ENCODE results near the gene CENPX.

The CENPX gene

GRCh38 chr17:82022310-82022980 lies at the start of gene CENPX:
Gene CENPX, minus strand, starts transcription at chr17:82022878. Its CDS starts 17 bp downstream, at chr17:82022861.
- TF ChIP-seq, protein P1, sequence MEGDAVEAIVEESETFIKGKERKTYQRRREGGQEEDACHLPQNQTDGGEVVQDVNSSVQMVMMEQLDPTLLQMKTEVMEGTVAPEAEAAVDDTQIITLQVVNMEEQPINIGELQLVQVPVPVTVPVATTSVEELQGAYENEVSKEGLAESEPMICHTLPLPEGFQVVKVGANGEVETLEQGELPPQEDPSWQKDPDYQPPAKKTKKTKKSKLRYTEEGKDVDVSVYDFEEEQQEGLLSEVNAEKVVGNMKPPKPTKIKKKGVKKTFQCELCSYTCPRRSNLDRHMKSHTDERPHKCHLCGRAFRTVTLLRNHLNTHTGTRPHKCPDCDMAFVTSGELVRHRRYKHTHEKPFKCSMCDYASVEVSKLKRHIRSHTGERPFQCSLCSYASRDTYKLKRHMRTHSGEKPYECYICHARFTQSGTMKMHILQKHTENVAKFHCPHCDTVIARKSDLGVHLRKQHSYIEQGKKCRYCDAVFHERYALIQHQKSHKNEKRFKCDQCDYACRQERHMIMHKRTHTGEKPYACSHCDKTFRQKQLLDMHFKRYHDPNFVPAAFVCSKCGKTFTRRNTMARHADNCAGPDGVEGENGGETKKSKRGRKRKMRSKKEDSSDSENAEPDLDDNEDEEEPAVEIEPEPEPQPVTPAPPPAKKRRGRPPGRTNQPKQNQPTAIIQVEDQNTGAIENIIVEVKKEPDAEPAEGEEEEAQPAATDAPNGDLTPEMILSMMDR (conservative IDR thresholded peaks at IDR 0.05) = no peak
- peak within 1 kb of the TSS; percentile 91 for H3K27ac ChIP-seq

DNA sequence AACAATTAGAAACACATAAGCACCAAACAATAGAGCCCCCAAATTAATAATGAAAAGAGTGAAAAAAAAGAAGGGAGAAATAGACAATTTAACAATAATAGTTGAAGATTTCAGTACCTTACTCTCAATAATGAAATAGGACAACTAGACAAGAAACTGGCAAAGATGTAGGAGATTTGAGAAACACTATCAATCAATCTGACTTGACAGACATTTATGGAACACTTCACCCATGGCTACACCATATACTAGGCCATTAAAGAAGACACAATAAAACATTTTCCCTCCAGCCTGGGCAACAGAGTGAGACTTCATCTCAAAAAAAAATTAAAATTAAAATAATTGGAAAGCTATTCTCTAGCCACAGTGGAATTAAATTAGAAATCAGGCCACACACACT lies 47.9 kb upstream of the CENPX start:
- H3K27ac ChIP-seq = no peak overlapping the region
- TF ChIP-seq, protein P1 (conservative IDR thresholded peaks at IDR 0.05) = no peak

GRCh38 chr17:82065638-82066303 lies 43.1 kb upstream of the CENPX start, which contains the start of gene DUS1L:
Gene DUS1L, minus strand, starts transcription at chr17:82065804. Its CDS starts 745 bp downstream, at chr17:82065059.
- peak within 1 kb of the TSS; percentile 95 for H3K27ac ChIP-seq
- TF ChIP-seq, protein P1 (conservative IDR thresholded peaks at IDR 0.05) = no peak

DNA sequence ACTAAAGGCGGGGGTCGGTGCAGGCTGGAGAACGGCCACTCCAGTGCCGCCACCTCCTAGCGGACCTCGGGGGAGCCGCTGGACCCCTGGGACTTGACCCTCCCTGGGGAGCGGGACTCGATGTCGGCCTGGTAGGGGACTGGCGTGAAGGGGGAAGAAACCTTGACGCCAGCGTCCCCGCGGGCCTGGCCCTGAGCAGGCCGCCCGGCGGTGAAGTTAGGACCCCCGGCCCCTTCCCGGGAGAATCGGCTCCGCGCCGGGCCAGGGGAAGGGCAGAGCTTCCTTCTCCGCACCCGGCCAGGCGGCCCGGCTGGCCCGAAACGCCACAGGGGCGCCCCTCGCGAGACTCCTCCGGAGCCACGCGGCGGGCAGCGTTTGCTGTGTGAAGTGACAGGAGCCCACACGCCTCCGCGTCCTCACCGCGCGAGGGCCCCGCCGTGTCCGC lies 42.5 kb upstream of the CENPX start:
- H3K27ac ChIP-seq = peak overlapping the region; percentile 95

DNA sequence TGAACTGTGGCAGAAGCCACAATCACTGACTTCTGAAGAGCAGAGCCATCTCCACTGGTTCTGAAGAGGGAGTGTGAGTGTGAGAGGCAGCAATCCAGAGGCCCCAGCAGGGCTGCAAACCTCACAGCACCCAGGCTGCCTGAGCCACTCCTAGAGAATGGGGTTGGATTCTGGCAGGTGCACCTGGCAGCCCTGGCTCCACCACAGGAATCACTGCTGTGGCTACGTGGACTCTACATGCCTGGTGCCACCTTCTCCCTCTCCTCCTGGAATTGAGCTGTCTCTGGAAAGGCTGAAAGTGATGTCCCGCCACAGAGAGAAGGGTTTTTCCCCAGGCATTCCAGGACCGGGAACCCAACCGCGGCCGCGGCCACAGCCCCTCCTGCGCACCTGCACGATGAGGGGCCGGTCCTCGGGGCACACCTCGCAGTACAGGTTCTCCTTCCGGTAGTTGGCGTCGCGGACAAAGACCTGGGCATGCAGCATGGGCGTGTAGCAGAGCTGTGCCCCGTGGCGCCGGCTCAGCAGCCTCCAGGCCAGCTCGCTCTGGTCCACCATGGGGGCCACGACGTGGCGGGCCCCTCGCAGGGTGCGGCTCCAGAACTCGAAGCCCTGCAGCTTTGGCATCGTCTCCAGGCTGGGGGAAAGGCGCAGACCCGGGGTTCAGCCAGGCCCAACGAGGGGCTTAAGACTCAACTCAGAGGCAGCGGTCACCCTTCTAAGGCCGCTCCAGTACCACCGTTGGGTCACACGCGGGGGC lies 41.9 kb upstream of the CENPX start:
- H3K27ac ChIP-seq = peak overlapping the region; percentile 95
- TF ChIP-seq, protein P1 (conservative IDR thresholded peaks at IDR 0.05) = no peak

More for the DNA sequence above, 42.5 kb upstream of the CENPX start:
- TF ChIP-seq, protein P1 (conservative IDR thresholded peaks at IDR 0.05) = no peak

- TF ChIP-seq, protein P1 (conservative IDR thresholded peaks at IDR 0.05) = no peak
Measured at GRCh38 chr17:82063424-82064415, 41.0 kb upstream of the CENPX start.

More at GRCh38 chr17:82063424-82064415, 41.0 kb upstream of the CENPX start:
- H3K27ac ChIP-seq = peak overlapping the region; percentile 95

Measured in VCaP (cell line).